ENCODE data around the gene PON2.
"Not testable (repeated sequence)": the region's sequence is repeated elsewhere in the genome, so short reads cannot be mapped to it uniquely, and the experiment has no call there.

Gene PON2

DNA sequence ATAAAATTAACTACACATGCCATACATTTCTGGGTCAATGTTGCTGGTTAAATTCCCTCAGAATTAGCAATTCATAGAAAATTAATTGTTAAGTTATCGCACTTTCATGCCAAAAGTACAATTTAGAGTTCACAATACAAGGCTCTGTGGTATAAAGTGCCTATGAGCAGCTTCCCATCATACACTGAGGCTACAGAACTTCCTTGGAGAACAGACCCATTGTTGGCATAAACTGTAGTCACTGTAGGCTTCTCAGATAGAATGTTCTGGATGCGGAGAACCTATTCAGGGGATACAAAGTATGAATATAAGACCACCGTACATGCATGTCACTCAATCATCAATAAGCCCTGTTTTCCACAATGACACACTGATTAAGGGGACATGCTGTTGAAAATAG lies 29.6 kb downstream of the PON2 start:
- DNase-seq (ENCODE audit: low read depth in 2 of 2) = no peak

GRCh38 chr7:95404316-95404865 lies 30.4 kb downstream of the PON2 start:
- no peak for DNase-seq (ENCODE audit: low read depth in 2 of 2)

DNA sequence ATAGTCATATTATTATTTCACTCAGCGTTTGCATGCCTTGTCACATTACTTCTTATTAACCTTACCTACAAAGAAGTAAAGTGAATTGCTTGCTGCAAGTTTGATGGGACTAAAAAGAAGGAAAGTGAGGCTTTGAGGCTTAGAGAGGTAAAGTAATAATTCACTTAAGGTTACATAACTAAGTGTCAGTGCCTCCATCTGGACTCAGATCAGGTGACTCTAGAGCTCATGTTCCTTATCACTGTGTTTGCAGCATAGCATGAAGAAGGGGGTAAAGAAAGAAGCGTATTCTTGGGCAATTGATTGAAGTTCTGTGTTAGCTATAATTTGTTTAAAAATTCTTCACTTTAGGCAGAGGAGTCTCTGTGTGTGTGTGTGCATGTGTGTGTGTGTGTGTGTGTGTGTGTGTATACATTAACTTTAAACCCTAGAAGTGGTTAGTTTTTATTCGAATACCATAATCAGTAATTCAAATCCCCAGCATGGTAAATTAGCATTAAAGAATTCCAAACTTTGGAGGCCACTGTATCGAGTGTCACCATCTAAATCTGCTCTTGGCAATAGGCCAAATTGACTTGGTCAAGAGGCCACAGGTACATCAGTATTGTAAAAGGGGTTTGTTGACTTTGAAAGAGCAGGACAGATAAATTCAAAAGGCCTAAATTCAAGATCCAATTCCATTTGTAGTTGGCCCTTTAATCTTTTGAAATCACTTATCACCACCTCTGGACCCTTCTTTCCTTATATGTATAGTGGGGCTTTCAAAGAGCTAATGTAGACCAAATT lies 36.5 kb downstream of the PON2 start:
- no peak for DNase-seq (ENCODE audit: low read depth in 2 of 2)

DNA sequence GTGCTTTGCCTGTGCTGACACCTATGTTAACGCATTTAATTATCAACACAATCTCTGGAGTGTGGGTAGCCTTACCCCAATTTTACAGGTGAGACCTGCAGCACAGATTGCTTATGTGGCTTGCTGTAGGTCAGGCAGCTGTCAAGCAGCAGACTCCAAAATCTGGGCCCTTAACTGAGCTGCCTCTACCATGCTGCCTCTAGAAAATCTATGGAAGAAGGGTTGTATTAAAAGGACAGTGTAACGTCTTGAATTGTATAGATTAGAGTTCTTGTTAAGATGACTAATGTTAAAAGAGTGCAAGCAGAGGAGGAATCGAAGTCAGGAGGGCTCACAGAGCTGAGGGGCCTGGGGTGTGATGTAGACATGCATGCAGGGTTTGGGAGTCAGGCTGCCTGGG lies 37.4 kb downstream of the PON2 start:
- no peak for DNase-seq (ENCODE audit: low read depth in 2 of 2)

DNA sequence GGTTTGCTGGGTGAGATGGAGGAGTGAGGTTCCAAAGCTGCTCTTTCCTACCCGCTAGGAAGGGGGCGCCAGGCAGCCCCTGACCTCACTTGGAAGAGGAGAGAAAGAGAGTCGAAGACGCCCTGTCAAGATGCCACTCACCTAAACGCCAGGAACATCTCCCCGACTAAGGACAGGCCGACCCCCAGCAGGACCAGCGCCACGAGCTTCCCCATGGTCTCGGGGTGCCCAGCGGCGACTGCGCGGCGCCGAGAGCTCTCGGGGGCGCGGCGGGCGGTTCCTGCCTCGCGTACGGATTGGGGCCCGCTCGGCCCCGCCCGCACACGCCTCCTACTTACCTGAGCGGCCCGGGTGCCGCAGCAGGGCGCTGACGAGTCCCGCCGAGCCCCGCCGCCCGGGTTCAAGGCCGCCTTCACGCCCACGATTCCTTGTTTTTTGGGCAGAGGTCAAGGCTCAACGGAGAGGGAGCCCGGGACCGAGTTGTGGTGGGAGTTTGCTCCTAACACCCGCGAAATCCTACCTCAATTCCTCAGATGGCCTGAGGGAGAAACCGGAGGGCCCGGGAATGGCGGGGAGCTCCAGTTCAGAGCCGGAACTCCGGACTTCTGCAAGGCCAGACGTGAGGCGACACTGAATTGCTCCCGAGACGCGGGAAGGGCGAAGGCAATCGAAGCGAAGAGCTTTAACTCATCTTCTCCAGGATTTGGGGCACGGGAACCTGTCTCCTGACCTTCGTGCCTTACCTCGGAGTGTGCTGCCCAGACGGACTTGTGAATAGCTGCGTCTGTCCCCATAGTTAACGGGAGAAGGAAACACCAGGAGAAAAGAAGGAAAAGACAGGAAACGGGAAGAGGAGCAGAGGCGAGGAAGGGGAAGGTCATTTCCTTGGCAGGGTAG lies 38.4 kb downstream of the PON2 start, which contains the start of gene PON3:
PON3 (minus strand) TSS at position 240 of the 897 bp plus-strand sequence; CDS start at position 215, 25 bp downstream.
- no peak for DNase-seq (ENCODE audit: low read depth in 2 of 2)

DNA sequence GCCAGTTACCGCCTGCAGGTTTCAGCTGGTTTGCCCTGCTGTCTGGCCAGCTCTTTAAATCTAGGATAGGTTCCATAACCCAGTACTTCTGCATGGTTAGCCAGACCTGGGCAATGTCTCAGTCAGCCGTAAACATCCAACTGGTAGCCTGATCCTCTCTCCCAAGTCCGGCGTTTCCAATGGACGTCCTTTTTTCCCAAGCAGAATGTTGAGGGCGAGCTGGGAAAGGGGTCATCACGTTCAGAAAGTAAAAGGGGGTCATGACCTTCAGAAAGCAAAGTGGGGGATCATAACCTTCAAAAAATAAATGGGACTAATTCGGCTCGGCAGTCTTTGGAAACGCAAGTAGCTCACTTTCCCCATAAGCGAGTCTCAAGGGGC lies 39.1 kb downstream of the PON2 start:
- no peak for DNase-seq (ENCODE audit: low read depth in 2 of 2)

DNA sequence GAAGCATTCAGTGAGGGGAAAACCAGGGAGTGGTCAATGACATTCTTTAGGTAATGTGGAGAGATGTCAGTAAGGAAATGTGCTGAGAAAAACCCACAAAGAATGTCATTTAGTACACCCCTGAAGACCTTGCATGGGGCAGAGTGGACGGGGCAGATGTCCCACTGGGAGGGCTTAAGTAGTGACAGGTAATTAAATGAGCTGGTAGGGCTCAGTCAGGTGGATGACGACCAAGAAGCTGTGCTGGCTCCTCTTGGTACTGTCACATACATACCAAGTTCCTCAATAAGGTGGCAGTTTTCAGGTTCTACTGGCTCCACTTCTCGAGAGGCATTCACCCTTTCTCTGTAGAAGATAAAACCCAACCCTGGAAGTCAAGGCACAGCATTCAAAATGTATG lies 40.5 kb downstream of the PON2 start:
- DNase-seq (ENCODE audit: low read depth in 2 of 2) = no peak

- DNase-seq (ENCODE audit: low read depth in 2 of 2) = no peak
Measured at GRCh38 chr7:95391761-95392160, 43.1 kb downstream of the PON2 start.

GRCh38 chr7:95389516-95389915 lies 45.3 kb downstream of the PON2 start:
- no peak for DNase-seq (ENCODE audit: low read depth in 2 of 2)

DNA sequence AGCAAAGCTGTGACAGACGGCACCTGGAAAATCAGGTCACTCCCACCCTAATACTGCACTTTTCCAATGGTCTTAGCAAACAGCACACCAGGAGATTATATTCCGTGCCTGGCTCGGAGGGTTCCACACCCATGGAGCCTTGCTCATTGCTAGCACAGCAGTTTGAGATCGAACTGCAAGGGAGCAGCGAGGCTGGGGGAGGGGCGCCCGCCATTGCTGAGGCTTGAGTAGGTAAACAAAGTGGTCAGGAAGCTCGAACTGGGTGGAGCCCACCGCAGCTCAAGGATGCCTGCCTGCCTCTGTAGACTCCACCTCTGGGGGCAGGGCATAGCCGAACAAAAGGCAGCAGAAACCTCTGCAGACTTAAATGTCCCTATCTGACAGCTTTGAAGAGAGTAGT lies 55.4 kb downstream of the PON2 start:
- DNase-seq (ENCODE audit: low read depth in 2 of 2) = not testable (repeated sequence)

DNA sequence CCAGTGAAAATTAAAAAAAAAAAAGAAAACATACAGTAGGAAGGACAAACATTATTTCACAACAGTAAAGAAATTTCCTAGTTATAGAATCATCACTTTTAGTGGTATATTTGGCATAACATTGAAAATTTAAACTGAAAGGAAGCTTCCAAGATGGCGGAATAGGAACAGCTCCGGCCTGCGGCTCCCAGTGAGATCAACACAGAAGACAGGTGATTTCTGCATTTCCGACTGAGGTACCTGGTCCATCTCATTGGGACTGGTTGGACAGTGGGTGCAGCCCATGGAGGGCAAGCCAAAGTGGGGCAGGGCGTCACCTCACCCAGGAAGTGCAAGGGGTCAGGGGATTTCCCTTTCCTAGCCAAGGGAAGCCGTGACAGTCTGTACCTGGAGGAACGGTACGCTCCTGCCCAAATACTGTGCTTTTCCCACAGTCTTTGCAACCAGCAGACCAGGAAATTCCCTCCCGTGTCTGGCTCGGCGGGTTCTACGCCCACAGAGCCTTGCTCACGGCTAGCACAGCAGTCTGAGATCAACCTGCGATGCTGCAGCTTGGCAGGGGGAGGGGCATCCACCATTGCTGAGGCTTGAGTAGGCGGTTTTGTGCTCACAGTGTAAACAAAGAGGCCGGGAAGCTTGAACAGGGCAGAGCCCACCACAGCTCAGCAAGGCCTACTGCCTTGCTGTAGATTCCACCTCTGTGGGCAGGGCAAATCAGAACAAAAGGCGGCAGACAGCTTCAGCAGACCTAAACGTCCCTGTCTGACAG lies 58.0 kb downstream of the PON2 start:
- DNase-seq (ENCODE audit: low read depth in 2 of 2) = no peak

DNA sequence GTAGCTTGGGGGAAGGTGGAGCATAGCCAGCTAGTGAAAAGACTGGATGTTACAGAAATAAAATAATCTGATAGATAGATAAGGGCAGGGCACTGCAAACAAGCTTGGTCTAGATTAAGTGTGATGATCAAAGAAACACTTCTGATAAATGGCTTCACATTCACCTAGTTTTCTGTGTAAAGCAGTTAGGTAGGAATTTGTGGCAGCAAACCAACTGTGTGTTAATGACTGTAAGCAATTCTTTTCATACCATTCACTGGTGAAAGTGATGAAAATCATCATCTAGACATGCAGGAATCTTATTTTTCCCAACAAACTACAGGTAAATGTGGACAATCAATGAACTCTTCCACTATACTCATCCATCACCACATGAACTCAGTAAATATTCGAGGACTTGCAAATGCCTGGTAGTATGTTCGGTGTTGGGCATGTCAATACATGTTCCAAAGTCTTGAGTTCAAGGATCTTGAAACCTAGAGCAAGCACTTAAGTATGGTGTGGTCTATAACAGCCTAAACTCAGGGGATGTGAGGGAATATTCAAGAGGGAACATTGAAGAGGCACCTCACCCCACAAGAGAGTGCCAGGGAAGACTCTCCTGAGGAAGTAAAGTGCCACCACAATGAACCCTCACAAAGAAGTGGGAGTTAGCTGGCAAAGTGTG lies 59.1 kb downstream of the PON2 start:
- no peak for DNase-seq (ENCODE audit: low read depth in 2 of 2)

- no peak for DNase-seq (ENCODE audit: low read depth in 2 of 2)
Measured at GRCh38 chr7:95373323-95373722, 61.5 kb downstream of the PON2 start.

- DNase-seq (ENCODE audit: low read depth in 2 of 2) = no peak
Measured at GRCh38 chr7:95368235-95368634, 66.6 kb downstream of the PON2 start.

DNA sequence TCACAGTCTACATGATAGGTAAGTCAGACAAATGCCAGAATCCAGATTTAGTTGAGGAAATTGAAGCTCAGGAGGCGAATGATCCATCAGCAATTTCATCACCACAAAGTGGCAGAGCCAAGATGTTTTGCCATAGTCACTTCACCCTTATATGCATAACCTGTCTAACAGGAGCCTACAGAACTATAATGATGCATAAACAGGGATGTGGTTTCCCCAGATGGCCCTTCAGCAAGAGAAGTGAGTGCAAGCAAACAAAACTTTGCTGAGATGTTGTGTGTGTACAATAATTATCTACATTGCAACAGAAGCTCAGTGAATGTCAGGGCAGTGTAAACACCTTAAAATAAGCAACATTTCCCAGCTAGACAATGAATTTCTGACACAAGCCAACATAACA lies 67.2 kb downstream of the PON2 start:
- no peak for DNase-seq (ENCODE audit: low read depth in 2 of 2)

GRCh38 chr7:95365151-95365550 lies 69.7 kb downstream of the PON2 start:
- DNase-seq (ENCODE audit: low read depth in 2 of 2) = no peak

DNA sequence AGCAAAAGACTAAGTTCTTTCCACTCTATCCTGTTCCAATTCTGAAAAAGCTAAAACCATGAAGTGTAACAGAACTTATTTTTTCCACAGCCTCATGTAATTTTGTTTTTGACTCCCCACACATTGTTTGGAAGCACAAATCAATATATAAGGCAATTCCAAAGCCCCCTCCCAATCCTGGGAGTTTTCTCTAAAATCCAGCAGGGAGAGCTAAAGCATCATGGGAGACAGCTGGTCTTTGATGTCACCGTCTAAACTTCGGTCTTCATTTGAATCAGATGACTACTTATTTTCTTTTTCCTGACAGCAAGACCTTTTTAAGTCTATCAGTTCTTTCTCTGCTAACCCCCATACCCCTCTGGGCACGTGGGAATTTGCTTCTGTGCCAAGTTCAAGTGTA lies 77.2 kb downstream of the PON2 start:
- DNase-seq (ENCODE audit: low read depth in 2 of 2) = no peak

Data from stimulated activated CD8-positive, alpha-beta memory T cell treated with anti-CD3 and anti-CD28 coated beads, Interleukin-7, amount 100 ng/mL, for 1 hour (primary cell).